Hepatocyte (in vitro differentiated cells): ENCODE measurements around the gene BRWD1.

ENCODE experiments used
- EZH2 ChIP-seq: fragments of 200-600 bp; sonication (generic); IDR thresholded peaks from 2 replicates; pipeline ENCODE4 v1.6.1; 2016; ENCODE audit warnings: antibody characterized with exemption, mild to moderate bottlenecking, borderline replicate concordance
- EZH2phosphoT487 ChIP-seq: fragments of 200-600 bp; sonication (generic); IDR thresholded peaks from one replicate; pipeline ENCODE4 v1.6.1; 2018; ENCODE audit warnings: antibody characterized with exemption, mild to moderate bottlenecking, low read depth, moderate library complexity; ENCODE audit not compliant: unreplicated experiment, severe bottlenecking
- TF ChIP-seq, protein P1 (sequence below): fragments of 200-600 bp; sonication (generic); IDR thresholded peaks from 2 replicates; pipeline ENCODE4 v1.5.1; 2016; ENCODE audit warnings: antibody characterized with exemption, mild to moderate bottlenecking; ENCODE audit not compliant: poor library complexity

DNA sequence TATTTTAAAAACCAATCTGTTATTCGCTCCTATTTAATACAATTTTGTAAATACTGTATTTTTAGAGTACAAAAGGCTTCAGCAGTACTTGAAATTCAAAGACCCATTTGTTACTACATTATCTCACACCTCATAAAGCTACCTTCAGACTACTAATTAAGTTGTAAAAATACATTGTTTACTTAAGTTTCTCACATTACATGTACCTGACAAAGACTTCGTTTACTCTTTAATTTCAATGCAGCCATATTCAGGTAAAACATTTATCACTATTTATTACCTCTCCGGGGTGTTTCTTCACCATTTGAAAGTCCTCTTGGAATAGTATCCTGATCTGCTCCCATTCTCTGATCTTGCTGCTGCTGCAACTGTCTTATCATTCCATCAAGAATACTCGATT, 55.2 kb downstream of the BRWD1 start:
- TF ChIP-seq, protein P1, sequence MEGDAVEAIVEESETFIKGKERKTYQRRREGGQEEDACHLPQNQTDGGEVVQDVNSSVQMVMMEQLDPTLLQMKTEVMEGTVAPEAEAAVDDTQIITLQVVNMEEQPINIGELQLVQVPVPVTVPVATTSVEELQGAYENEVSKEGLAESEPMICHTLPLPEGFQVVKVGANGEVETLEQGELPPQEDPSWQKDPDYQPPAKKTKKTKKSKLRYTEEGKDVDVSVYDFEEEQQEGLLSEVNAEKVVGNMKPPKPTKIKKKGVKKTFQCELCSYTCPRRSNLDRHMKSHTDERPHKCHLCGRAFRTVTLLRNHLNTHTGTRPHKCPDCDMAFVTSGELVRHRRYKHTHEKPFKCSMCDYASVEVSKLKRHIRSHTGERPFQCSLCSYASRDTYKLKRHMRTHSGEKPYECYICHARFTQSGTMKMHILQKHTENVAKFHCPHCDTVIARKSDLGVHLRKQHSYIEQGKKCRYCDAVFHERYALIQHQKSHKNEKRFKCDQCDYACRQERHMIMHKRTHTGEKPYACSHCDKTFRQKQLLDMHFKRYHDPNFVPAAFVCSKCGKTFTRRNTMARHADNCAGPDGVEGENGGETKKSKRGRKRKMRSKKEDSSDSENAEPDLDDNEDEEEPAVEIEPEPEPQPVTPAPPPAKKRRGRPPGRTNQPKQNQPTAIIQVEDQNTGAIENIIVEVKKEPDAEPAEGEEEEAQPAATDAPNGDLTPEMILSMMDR = no peak
- TF ChIP-seq EZH2 = no peak
- TF ChIP-seq EZH2phosphoT487 = no peak
